ENCODE results near the gene PATJ. TPM values are rescaled to one million over a fixed set of nuclear protein-coding genes. Genes with fewer than 3 reads are reported as not detected.

The PATJ gene
- total RNA-seq, 4 donors from 2014 or later, result 24.3 to 36.3 (median 28.8) TPM

- WGBS, 2 donors, result 95 to 97% methylated on average over 3 of the region's 3 CpGs
- no peaks in the 10 kb centered on the region for H3K27me3 ChIP-seq
- no peak for TF ChIP-seq CTCF (IDR thresholded peaks at IDR 0.05)
- TF ChIP-seq EP300 (IDR thresholded peaks at IDR 0.05), result no peak
- no peak for TF ChIP-seq POLR2A (IDR thresholded peaks at IDR 0.05)
- no peaks in the 10 kb centered on the region for H3K9me3 ChIP-seq
- no peak overlapping the region for H3K27ac ChIP-seq
- peaks cover 0 to 5% (median 0%) of the 10 kb centered on the region in 3 donors for H3K36me3 ChIP-seq
- no peak for DNase-seq (ENCODE audit: low spot score in 2 of 2)
- H3K4me1 ChIP-seq, result no peaks in the 10 kb centered on the region
- no peak overlapping the region for H3K4me3 ChIP-seq
Measured at GRCh38 chr1:61922950-61923480, 180.7 kb downstream of the PATJ start.

- Histone ChIP-seq H3K27ac (no peak overlapping the region), H3K36me3 (no peaks in the 10 kb centered on the region), H3K4me1 (no peaks in the 10 kb centered on the region), H3K9me3 (no peaks in the 10 kb centered on the region), H3K4me3 (no peak overlapping the region), H3K27me3 (no peaks in the 10 kb centered on the region)
- DNase-seq (ENCODE audit: low spot score in 2 of 2), result no peak
- no peak for TF ChIP-seq EP300 (IDR thresholded peaks at IDR 0.05)
- no peak for TF ChIP-seq POLR2A (IDR thresholded peaks at IDR 0.05)
- no peak for TF ChIP-seq CTCF (IDR thresholded peaks at IDR 0.05)
- 91 to 95% methylated on average over 1 of the region's 1 CpG for WGBS, 2 donors
Measured at GRCh38 chr1:61925591-61926298, 183.5 kb downstream of the PATJ start.

GRCh38 chr1:61926597-61926996 lies 184.3 kb downstream of the PATJ start:
- no peak overlapping the region for H3K4me3 ChIP-seq
- 86 to 89% methylated on average over 3 of the region's 3 CpGs for WGBS, 2 donors
- no peak for DNase-seq (ENCODE audit: low spot score in 2 of 2)
- H3K27me3 ChIP-seq, result no peaks in the 10 kb centered on the region
- H3K4me1 ChIP-seq, result no peaks in the 10 kb centered on the region
- H3K27ac ChIP-seq, result no peak overlapping the region
- H3K36me3 ChIP-seq, result no peaks in the 10 kb centered on the region
- TF ChIP-seq CTCF (IDR thresholded peaks at IDR 0.05), result no peak
- no peak for TF ChIP-seq POLR2A (IDR thresholded peaks at IDR 0.05)
- no peak for TF ChIP-seq EP300 (IDR thresholded peaks at IDR 0.05)
- no peaks in the 10 kb centered on the region for H3K9me3 ChIP-seq

GRCh38 chr1:61930116-61930645 lies 187.9 kb downstream of the PATJ start:
- no peak overlapping the region for H3K27ac ChIP-seq
- TF ChIP-seq POLR2A (IDR thresholded peaks at IDR 0.05) (no peak), CTCF (IDR thresholded peaks at IDR 0.05) (no peak), EP300 (IDR thresholded peaks at IDR 0.05) (no peak)
- H3K4me1 ChIP-seq, result no peaks in the 10 kb centered on the region
- no peak for DNase-seq (ENCODE audit: low spot score in 2 of 2)
- 80 to 84% methylated on average over 5 of the region's 5 CpGs for WGBS, 2 donors
- H3K9me3 ChIP-seq, result no peaks in the 10 kb centered on the region
- H3K36me3 ChIP-seq, result no peaks in the 10 kb centered on the region
- H3K27me3 ChIP-seq, result no peaks in the 10 kb centered on the region
- H3K4me3 ChIP-seq, result no peak overlapping the region

GRCh38 chr1:61931587-61932279 lies 189.5 kb downstream of the PATJ start:
- Histone ChIP-seq H3K9me3 (no peaks in the 10 kb centered on the region), H3K27ac (no peak overlapping the region), H3K4me3 (no peak overlapping the region), H3K36me3 (no peaks in the 10 kb centered on the region), H3K27me3 (no peaks in the 10 kb centered on the region), H3K4me1 (no peaks in the 10 kb centered on the region)
- TF ChIP-seq POLR2A (IDR thresholded peaks at IDR 0.05), result no peak
- no peak for TF ChIP-seq EP300 (IDR thresholded peaks at IDR 0.05)
- TF ChIP-seq CTCF (IDR thresholded peaks at IDR 0.05), result no peak
- DNase-seq (ENCODE audit: low spot score in 2 of 2), result no peak
- 92 to 95% methylated on average over 3 of the region's 3 CpGs for WGBS, 2 donors

All from tibial nerve (tissue), 4 donors.